ENCODE results near the gene TCF21.

TCF21 gene

DNA sequence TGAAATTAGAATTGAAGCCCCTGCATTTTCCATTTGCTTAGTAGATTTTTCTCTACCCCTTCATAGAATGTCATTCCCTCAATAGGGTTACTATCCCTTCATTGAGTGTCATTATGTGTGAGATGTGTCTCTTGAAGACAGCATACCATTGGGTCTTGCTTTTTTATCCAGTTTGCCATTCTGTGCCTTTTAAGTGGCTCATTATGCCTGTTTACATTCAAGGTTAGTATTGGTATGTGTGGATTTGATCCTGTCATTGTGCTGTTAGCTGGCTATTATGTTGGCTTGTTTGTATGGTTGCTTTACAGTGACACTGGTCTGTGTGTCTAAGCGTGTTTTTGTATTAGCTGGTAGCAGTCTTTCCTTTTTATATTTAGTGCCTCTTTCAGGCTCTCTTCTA, 25.7 kb upstream of the TCF21 start:
- Histone ChIP-seq H3K27me3 (ENCODE audit: insufficient read depth, low read depth, severe bottlenecking) (peaks cover 22% of the 10 kb centered on the region), H3K4me3 (ENCODE audit: low read depth, low read length) (no peak overlapping the region), H3K27ac (no peak overlapping the region), H3K9me3 (ENCODE audit: severe bottlenecking) (peaks cover 5% of the 10 kb centered on the region), H3K36me3 (no peaks in the 10 kb centered on the region)
- DNase-seq, result no peak
- TF ChIP-seq, protein P1, sequence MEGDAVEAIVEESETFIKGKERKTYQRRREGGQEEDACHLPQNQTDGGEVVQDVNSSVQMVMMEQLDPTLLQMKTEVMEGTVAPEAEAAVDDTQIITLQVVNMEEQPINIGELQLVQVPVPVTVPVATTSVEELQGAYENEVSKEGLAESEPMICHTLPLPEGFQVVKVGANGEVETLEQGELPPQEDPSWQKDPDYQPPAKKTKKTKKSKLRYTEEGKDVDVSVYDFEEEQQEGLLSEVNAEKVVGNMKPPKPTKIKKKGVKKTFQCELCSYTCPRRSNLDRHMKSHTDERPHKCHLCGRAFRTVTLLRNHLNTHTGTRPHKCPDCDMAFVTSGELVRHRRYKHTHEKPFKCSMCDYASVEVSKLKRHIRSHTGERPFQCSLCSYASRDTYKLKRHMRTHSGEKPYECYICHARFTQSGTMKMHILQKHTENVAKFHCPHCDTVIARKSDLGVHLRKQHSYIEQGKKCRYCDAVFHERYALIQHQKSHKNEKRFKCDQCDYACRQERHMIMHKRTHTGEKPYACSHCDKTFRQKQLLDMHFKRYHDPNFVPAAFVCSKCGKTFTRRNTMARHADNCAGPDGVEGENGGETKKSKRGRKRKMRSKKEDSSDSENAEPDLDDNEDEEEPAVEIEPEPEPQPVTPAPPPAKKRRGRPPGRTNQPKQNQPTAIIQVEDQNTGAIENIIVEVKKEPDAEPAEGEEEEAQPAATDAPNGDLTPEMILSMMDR (IDR thresholded peaks at IDR 0.05; ENCODE audit: low read depth, low read length), result no peak

DNA sequence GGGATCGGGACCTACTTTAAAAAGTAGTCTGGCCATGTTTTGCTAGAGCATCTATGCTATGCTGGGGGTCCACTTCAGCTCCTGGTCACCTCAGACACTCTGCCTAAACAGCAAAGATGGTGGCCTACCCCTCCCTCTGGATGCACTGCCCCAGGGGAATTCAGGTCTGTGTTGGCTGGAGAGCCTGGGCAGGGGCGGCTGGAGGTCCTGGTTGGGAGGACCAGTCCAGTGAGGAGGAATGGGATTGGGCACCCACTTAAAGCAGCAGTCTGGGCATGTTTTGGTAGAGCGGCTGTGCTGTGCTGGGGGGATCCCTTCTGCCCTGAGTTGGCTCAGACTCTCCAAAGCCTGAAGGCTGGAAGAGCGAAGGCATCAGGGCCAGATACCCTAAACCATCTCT, 23.2 kb upstream of the TCF21 start:
- TF ChIP-seq, protein P1 (IDR thresholded peaks at IDR 0.05; ENCODE audit: low read depth, low read length), result no peak
- no peak for DNase-seq
- Histone ChIP-seq H3K27ac (no peak overlapping the region), H3K36me3 (no peaks in the 10 kb centered on the region), H3K27me3 (ENCODE audit: insufficient read depth, low read depth, severe bottlenecking) (peaks cover 31% of the 10 kb centered on the region), H3K4me3 (ENCODE audit: low read depth, low read length) (no peak overlapping the region), H3K9me3 (ENCODE audit: severe bottlenecking) (no peaks in the 10 kb centered on the region)

DNA sequence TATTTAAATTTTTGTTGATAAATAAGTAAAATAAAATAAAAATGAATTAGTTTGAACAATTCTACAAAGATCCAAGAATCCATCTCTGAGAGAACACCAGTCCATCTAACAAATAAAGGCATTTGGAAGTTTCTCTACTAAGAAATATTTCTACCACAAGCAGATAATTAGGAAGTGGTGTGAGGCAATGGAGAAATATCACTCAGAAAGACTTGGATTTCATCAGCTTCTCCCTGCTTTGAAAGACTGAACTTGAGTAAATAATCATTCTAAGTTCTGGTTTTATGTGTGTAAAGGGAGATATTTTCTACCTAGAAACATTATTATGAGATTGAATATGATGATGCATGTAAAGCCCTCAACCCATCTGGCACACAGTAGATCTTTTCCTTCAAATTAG, 17.8 kb upstream of the TCF21 start:
- Histone ChIP-seq H3K36me3 (no peaks in the 10 kb centered on the region), H3K4me3 (ENCODE audit: low read depth, low read length) (no peak overlapping the region), H3K9me3 (ENCODE audit: severe bottlenecking) (no peaks in the 10 kb centered on the region), H3K27me3 (ENCODE audit: insufficient read depth, low read depth, severe bottlenecking) (peaks cover 57% of the 10 kb centered on the region), H3K27ac (no peak overlapping the region)
- DNase-seq, result no peak
- TF ChIP-seq, protein P1 (IDR thresholded peaks at IDR 0.05; ENCODE audit: low read depth, low read length), result no peak

DNA sequence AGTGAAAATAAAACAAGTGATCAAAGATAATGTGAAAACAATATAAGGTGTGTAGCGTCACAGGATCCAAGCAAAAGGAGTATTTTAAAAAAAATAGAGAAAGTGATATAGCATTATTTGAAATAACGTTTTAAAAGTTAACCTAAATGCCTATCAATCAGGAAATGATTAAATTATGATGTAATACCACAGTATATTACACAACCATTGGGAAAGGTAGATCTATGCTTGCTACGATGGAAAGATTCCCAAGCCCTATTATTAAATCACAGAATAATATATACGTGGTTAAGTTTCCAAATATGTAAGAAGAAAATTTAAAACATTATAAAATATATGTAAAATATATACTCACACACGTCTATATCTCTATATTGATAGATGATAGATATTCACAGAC, 15.4 kb upstream of the TCF21 start:
- Histone ChIP-seq H3K27ac (no peak overlapping the region), H3K27me3 (ENCODE audit: insufficient read depth, low read depth, severe bottlenecking) (peaks cover 68% of the 10 kb centered on the region), H3K36me3 (no peaks in the 10 kb centered on the region), H3K9me3 (ENCODE audit: severe bottlenecking) (no peaks in the 10 kb centered on the region), H3K4me3 (ENCODE audit: low read depth, low read length) (no peak overlapping the region)
- no peak for DNase-seq
- TF ChIP-seq, protein P1 (IDR thresholded peaks at IDR 0.05; ENCODE audit: low read depth, low read length), result no peak

DNA sequence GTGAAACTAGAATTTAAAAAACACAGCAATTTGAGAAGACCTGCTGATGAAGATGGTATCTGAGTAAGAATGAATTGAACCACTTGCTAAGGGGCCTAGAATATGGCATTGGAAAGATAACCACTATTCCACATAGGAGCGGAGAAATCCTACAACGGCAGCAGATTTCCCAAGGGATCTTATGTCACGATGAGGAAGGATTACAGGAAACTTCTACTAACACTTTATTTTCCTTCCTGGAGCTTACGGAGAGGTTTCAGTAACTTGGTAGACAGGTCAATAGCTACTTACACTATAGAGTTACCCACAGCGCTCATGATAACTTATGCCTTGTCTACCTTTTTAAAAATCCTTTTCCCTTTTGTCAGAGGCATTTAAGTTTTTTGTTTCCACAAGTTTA, 11.8 kb upstream of the TCF21 start:
- Histone ChIP-seq H3K36me3 (no peaks in the 10 kb centered on the region), H3K4me3 (ENCODE audit: low read depth, low read length) (no peak overlapping the region), H3K27me3 (ENCODE audit: insufficient read depth, low read depth, severe bottlenecking) (peaks cover 81% of the 10 kb centered on the region), H3K27ac (no peak overlapping the region), H3K9me3 (ENCODE audit: severe bottlenecking) (no peaks in the 10 kb centered on the region)
- TF ChIP-seq, protein P1 (IDR thresholded peaks at IDR 0.05; ENCODE audit: low read depth, low read length), result no peak
- no peak for DNase-seq

DNA sequence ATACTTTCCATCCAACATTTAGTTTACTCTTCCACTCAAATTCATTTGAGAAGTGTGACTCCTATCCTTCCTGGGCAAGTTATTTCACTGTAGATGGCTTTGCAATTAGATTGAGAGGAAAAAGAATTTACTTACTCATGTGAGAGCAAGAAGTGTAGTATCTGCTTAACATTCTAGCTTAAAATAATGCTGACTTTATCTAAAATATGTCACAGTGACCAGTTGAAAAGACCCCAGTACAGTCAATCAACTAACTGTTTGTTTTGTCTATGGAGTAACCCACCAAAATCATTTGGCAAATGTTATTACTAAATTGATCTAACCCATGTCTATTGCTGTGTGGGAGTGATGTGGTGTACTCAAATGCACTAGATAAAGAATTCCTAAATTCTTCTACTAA, 8.9 kb upstream of the TCF21 start:
- Histone ChIP-seq H3K27me3 (ENCODE audit: insufficient read depth, low read depth, severe bottlenecking) (peaks cover 88% of the 10 kb centered on the region), H3K27ac (no peak overlapping the region), H3K36me3 (no peaks in the 10 kb centered on the region), H3K4me3 (ENCODE audit: low read depth, low read length) (no peak overlapping the region), H3K9me3 (ENCODE audit: severe bottlenecking) (no peaks in the 10 kb centered on the region)
- DNase-seq, result no peak
- TF ChIP-seq, protein P1 (IDR thresholded peaks at IDR 0.05; ENCODE audit: low read depth, low read length), result no peak
